HepG2 (cell line): ENCODE measurements around the gene PTPRCAP. TPM values are rescaled to one million over a fixed set of nuclear protein-coding genes. Genes with fewer than 3 reads are reported as not detected.

Experiments used
- GATA4 ChIP-seq: sonication (generic); IDR thresholded peaks from 2 replicates; pipeline ENCODE4 v1.6.1; 2016; ENCODE audit warnings: antibody characterized with exemption, low read depth, borderline replicate concordance
- MYPOP ChIP-seq: sonication (generic); formaldehyde crosslinking; IDR thresholded peaks from 2 replicates; pipeline ENCODE4 v1.8.1; 2023; ENCODE audit warnings: mild to moderate bottlenecking, moderate library complexity, missing genetic modification reagents
- NCOR1 ChIP-seq: fragments of 200-600 bp; sonication (generic); IDR thresholded peaks from 2 replicates; pipeline ENCODE4 v1.7.0; 2017; ENCODE audit warnings: antibody characterized with exemption, low read length, borderline replicate concordance
- NR2F1 ChIP-seq, 2 experiments: fragments of 450-650 bp in 1 of 2; formaldehyde crosslinking in 1 of 2; IDR thresholded peaks; 2 replicates each; pipeline versions ENCODE4 v1.5.0 to v1.6.1; 2016 to 2020; ENCODE audit warnings: mild to moderate bottlenecking in 1 of 2, missing compliant biosample characterization in 1 of 2, missing genetic modification reagents in 1 of 2, moderate library complexity in 1 of 2
- TAF1 ChIP-seq: sonication (generic); formaldehyde crosslinking; IDR thresholded peaks from 2 replicates; pipeline ENCODE4 v1.4.0; 2020; ENCODE audit warnings: missing genetic modification reagents
- ZBTB38 ChIP-seq: sonication (generic); formaldehyde crosslinking; IDR thresholded peaks from 2 replicates; pipeline ENCODE4 v1.5.1; 2020; ENCODE audit warnings: mild to moderate bottlenecking, missing genetic modification reagents
- ZFP91 ChIP-seq: sonication (generic); formaldehyde crosslinking; IDR thresholded peaks from 2 replicates; pipeline ENCODE4 v1.9.0; 2022; ENCODE audit warnings: missing genetic modification reagents, mild to moderate bottlenecking, borderline replicate concordance
- ZNF224 ChIP-seq: sonication (generic); formaldehyde crosslinking; IDR thresholded peaks from 2 replicates; pipeline ENCODE4 v1.5.0; 2020; ENCODE audit warnings: mild to moderate bottlenecking, missing genetic modification reagents
- ZNF230 ChIP-seq: sonication (generic); formaldehyde crosslinking; IDR thresholded peaks from 2 replicates; pipeline ENCODE4 v1.4.0; 2020; ENCODE audit warnings: mild to moderate bottlenecking, missing genetic modification reagents
- ZNF232 ChIP-seq: sonication (generic); formaldehyde crosslinking; IDR thresholded peaks from 2 replicates; pipeline ENCODE4 v1.4.0; 2020; ENCODE audit warnings: missing genetic modification reagents, borderline replicate concordance
- polyA plus RNA-seq, 8 experiments: library from polyadenylated mRNA; depleted of rRNA in 3 of 8; stranded (reverse) in 7 of 8; unstranded in 1 of 8; fragments of >200 nt; fragmentation: Illumina TruSeq in 4 of 8; extraction: Trizol in 4 of 8; gene quantifications; 2 replicates each; pipeline versions ENCODE4 v1.2.1 to v1.2.3, GENCODE V29; 2011 to 2016; ENCODE audit warnings: low read depth in 4 of 8, missing spikeins in 1 of 8, mixed read lengths in 1 of 8; ENCODE audit not compliant: insufficient read depth in 1 of 8
- total RNA-seq, 5 experiments: library from RNA; depleted of rRNA; stranded (reverse); fragments of >200 nt; fragmentation: Illumina TruSeq; extraction: Trizol; gene quantifications; 2 replicates each; pipeline ENCODE4 v1.2.3, GENCODE V29; 2016; ENCODE audit warnings: low read depth in 1 of 5
- TF ChIP-seq, protein P1 (sequence below): sonication (generic); formaldehyde crosslinking; conservative IDR thresholded peaks from 2 replicates; pipeline ENCODE4 v1.4.0; 2020; ENCODE audit warnings: mild to moderate bottlenecking, missing genetic modification reagents, moderate library complexity

PTPRCAP gene
- total and polyA plus RNA-seq, 2 of the 13 experiments (the other 11 are each of a cell fraction or from before 2014, with no cell fraction given), result 0.60 to 0.70 TPM

GRCh38 chr11:67402192-67402839, 35.2 kb downstream of the PTPRCAP start (continued):
- TF ChIP-seq ZFP91 (CRISPR knock-in tag) (0 out of 2 replicates have a peak, but pooled peaks have one; percentile 37), TAF1 (CRISPR knock-in tag) (0 out of 2 replicates have a peak, but pooled peaks have one; percentile 31), ZNF224 (CRISPR knock-in tag) (peak; percentile 32; the same call in 1 of the 2 replicates), ZNF230 (CRISPR knock-in tag) (peak; percentile 14; the same call in 1 of the 2 replicates), MYPOP (peak; percentile 47; the same call in 1 of the 2 replicates), NCOR1 (0 out of 2 replicates have a peak, but pooled peaks have one; percentile 26), ZBTB38 (CRISPR knock-in tag) (peak; percentile 67), ZNF232 (0 out of 2 replicates have a peak, but pooled peaks have one; percentile 25), GATA4 (0 out of 2 replicates have a peak, but pooled peaks have one; percentile 6), NR2F1 (CRISPR knock-in tag; IDR thresholded peaks at IDR 0.05) (0 out of 4 replicates have a peak, but pooled peaks of 1 of the 2 experiments have one; percentile 22)
- TF ChIP-seq, protein P1, sequence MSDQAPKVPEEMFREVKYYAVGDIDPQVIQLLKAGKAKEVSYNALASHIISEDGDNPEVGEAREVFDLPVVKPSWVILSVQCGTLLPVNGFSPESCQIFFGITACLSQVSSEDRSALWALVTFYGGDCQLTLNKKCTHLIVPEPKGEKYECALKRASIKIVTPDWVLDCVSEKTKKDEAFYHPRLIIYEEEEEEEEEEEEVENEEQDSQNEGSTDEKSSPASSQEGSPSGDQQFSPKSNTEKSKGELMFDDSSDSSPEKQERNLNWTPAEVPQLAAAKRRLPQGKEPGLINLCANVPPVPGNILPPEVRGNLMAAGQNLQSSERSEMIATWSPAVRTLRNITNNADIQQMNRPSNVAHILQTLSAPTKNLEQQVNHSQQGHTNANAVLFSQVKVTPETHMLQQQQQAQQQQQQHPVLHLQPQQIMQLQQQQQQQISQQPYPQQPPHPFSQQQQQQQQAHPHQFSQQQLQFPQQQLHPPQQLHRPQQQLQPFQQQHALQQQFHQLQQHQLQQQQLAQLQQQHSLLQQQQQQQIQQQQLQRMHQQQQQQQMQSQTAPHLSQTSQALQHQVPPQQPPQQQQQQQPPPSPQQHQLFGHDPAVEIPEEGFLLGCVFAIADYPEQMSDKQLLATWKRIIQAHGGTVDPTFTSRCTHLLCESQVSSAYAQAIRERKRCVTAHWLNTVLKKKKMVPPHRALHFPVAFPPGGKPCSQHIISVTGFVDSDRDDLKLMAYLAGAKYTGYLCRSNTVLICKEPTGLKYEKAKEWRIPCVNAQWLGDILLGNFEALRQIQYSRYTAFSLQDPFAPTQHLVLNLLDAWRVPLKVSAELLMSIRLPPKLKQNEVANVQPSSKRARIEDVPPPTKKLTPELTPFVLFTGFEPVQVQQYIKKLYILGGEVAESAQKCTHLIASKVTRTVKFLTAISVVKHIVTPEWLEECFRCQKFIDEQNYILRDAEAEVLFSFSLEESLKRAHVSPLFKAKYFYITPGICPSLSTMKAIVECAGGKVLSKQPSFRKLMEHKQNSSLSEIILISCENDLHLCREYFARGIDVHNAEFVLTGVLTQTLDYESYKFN, result 0 out of 2 replicates have a peak, but pooled peaks have one; percentile 37
